SK-N-SH (cell line): ENCODE results near the gene ADCY6. TPM values are rescaled to one million over a fixed set of nuclear protein-coding genes. Genes with fewer than 3 reads are reported as not detected.

Source experiments
- CTCF ChIA-PET: fragments of 300-600, 350-600 bp; formaldehyde crosslinking; extraction: SDS; loops from one replicate; lab custom pipeline; 2021; lab: Yijun Ruan, JAX
- POLR2A ChIA-PET: fragments of 350-600 bp; sonication (Branson Sonifier 250); formaldehyde crosslinking; extraction: SDS; loops from one replicate; lab custom pipeline; 2020; ENCODE audit warnings: antibody characterized with exemption, inconsistent platforms; lab: Yijun Ruan, JAX
- DNase-seq: peaks from one replicate; pipeline ENCODE4 v3.0.0; 2012
- H2AFZ ChIP-seq: fragments of 200-600 bp; sonication (generic); 2 replicates; pipeline ENCODE4 v1.8.1; 2016; ENCODE audit warnings: antibody characterized with exemption, mild to moderate bottlenecking, low read depth
- H3F3A ChIP-seq: fragments of 200-600 bp; sonication (generic); replicated peaks from 2 replicates; pipeline ENCODE3; 2016; ENCODE audit warnings: antibody characterized with exemption, mild to moderate bottlenecking; ENCODE audit not compliant: insufficient read depth
- H3K27ac ChIP-seq, 2 experiments: fragments of 200-500 bp in 1 of 2; fragments of 200-600 bp in 1 of 2; sonication (Bioruptor generic) in 1 of 2; sonication (generic), shearing (Covaris generic) in 1 of 2; 2 replicates each; pipeline versions ENCODE4 v1.5.1 to v1.6.1; 2014 to 2016; ENCODE audit warnings: low read depth in 2 of 2, inconsistent platforms in 1 of 2, low read length in 1 of 2, mild to moderate bottlenecking in 1 of 2, mixed read lengths in 1 of 2
- H3K27me3 ChIP-seq: fragments of 200-600 bp; sonication (generic), shearing (Covaris generic); 2 replicates; pipeline ENCODE4 v1.6.1; 2016; ENCODE audit warnings: mixed run types; ENCODE audit not compliant: insufficient read depth
- H3K36me3 ChIP-seq, 2 experiments: fragments of 200-500 bp in 1 of 2; fragments of 200-600 bp in 1 of 2; sonication (Bioruptor generic) in 1 of 2; sonication (generic) in 1 of 2; replicated peaks in 1 of 2; 2 replicates each; pipeline versions ENCODE3 to v1.5.1; 2014 to 2016; ENCODE audit warnings: low read length in 1 of 2, mild to moderate bottlenecking in 1 of 2; ENCODE audit not compliant: insufficient read depth in 2 of 2, control insufficient read depth in 1 of 2
- H3K4me1 ChIP-seq, 2 experiments: fragments of 200-500 bp in 1 of 2; fragments of 200-600 bp in 1 of 2; sonication (Bioruptor generic) in 1 of 2; sonication (generic), shearing (Covaris generic) in 1 of 2; 2 replicates each; pipeline versions ENCODE4 v1.5.1 to v1.6.1; 2014 to 2016; ENCODE audit warnings: low read depth in 1 of 2, low read length in 1 of 2, mixed run types in 1 of 2; ENCODE audit not compliant: insufficient read depth in 2 of 2, control insufficient read depth in 1 of 2
- H3K4me2 ChIP-seq: fragments of 200-600 bp; sonication (generic), shearing (Covaris generic); 2 replicates; pipeline ENCODE4 v1.6.1; 2017; ENCODE audit warnings: mixed run types
- H3K4me3 ChIP-seq, 2 experiments: fragments of 200-500 bp in 1 of 2; fragments of 200-600 bp in 1 of 2; sonication (Bioruptor generic) in 1 of 2; sonication (generic), shearing (Covaris generic) in 1 of 2; 2 replicates each; pipeline versions ENCODE4 v1.5.1 to v1.8.1; 2014 to 2016; ENCODE audit warnings: low read depth in 2 of 2, inconsistent platforms in 1 of 2, low read length in 1 of 2, mild to moderate bottlenecking in 1 of 2, mixed read lengths in 1 of 2, moderate library complexity in 1 of 2
- H3K79me2 ChIP-seq: fragments of 200-600 bp; sonication (generic); 2 replicates; pipeline ENCODE4 v1.8.1; 2017; ENCODE audit warnings: mild to moderate bottlenecking; ENCODE audit not compliant: insufficient read depth
- H3K9ac ChIP-seq: fragments of 200-600 bp; sonication (generic); 2 replicates; pipeline ENCODE4 v1.6.1; 2017; ENCODE audit warnings: mixed run types
- H3K9me2 ChIP-seq: fragments of 200-600 bp; sonication (generic); 2 replicates; pipeline ENCODE4 v1.6.1; 2017; ENCODE audit warnings: mixed run types
- H3K9me3 ChIP-seq: fragments of 200-600 bp; sonication (generic); 2 replicates; pipeline ENCODE4 v1.6.1; 2017; ENCODE audit warnings: mixed run types, mild to moderate bottlenecking, moderate library complexity
- H4K20me1 ChIP-seq: fragments of 200-600 bp; sonication (generic); 2 replicates; pipeline ENCODE4 v1.6.1; 2017; ENCODE audit warnings: mild to moderate bottlenecking, mixed run types; ENCODE audit not compliant: insufficient read depth
- FOXJ3 ChIP-seq: sonication (generic); formaldehyde crosslinking; IDR thresholded peaks from 2 replicates; pipeline ENCODE4 v1.5.1; 2020; ENCODE audit warnings: mild to moderate bottlenecking, missing genetic modification reagents
- JUND ChIP-seq: IDR thresholded peaks from 2 replicates; pipeline ENCODE4 v1.4.0; 2012
- MAX ChIP-seq: IDR thresholded peaks from 2 replicates; pipeline ENCODE4 v1.4.0; 2012; ENCODE audit warnings: low read depth
- NFIC ChIP-seq: IDR thresholded peaks from 2 replicates; pipeline ENCODE4 v1.4.0; 2012; ENCODE audit warnings: borderline replicate concordance
- NRF1 ChIP-seq: IDR thresholded peaks from 2 replicates; pipeline ENCODE4 v1.6.1; 2012; ENCODE audit warnings: low read depth, mild to moderate bottlenecking, low read length
- RFX5 ChIP-seq: IDR thresholded peaks from 2 replicates; pipeline ENCODE4 v1.6.1; 2012; ENCODE audit warnings: mild to moderate bottlenecking, improper control_type of control experiment, low read length
- SIN3A ChIP-seq: IDR thresholded peaks from 2 replicates; pipeline ENCODE4 v1.6.1; 2012; ENCODE audit warnings: low read depth, mild to moderate bottlenecking, low read length, moderate library complexity, borderline replicate concordance
- USF2 ChIP-seq: fragments of 150-350 bp; IDR thresholded peaks from 2 replicates; pipeline ENCODE4 v1.6.1; 2017; ENCODE audit warnings: antibody characterized with exemption, low read length, low read depth, borderline replicate concordance
- ZBTB33 ChIP-seq: IDR thresholded peaks from 2 replicates; pipeline ENCODE4 v1.4.0; 2012; ENCODE audit warnings: low read depth, borderline replicate concordance
- WGBS: methylation state at CpG from one replicate; pipeline ENCODE4 v1.1.6; 2017; ENCODE audit warnings: low lambda C conversion rate; 5-methylcytosine and 5-hydroxymethylcytosine counted together
- polyA plus RNA-seq, 3 experiments: library from polyadenylated mRNA; depleted of rRNA; stranded (reverse); fragments of >200 nt; gene quantifications; 2 replicates each; pipeline ENCODE4 v1.2.3, GENCODE V29; 2012

The ADCY6 gene
- polyA plus RNA-seq, 1 of the 3 experiments (the other 2 are of a cell fraction): 36.0 TPM

GRCh38 chr12:48789858-48790326, 1.0 kb upstream of the ADCY6 start:
- no peaks in the 10 kb centered on the region for H3K36me3 ChIP-seq
- peaks cover 37% of the 10 kb centered on the region for H3K79me2 ChIP-seq
- TF ChIP-seq RFX5 (no peak), ZBTB33 (no peak), JUND (no peak), FOXJ3 (no peak), NFIC (no peak), SIN3A (no peak), NRF1 (no peak), USF2 (no peak), MAX (no peak)
- TF ChIP-seq, all 33 proteins: peak for 0
- no peaks in the 10 kb centered on the region for H3K9me3 ChIP-seq
- no peaks in the 10 kb centered on the region for H3K9me2 ChIP-seq
- no peaks in the 10 kb centered on the region for H3F3A ChIP-seq
- peak overlapping the region; percentile 50 for H2AFZ ChIP-seq
- 48% methylated on average over 4 of the region's 4 CpGs for WGBS
- ChIA-PET POLR2A (interaction anchor here (1.4 kb wide), 1 partner anchor 10 kb away, joined by 4 read pairs; no protein-coding TSS in a partner anchor), CTCF (interaction anchor here (0.8 to 15.6 kb wide), 6 partner anchors 8 to 63 kb away, joined by 3 to 234 read pairs (median 3); no protein-coding TSS in a partner anchor)
- H3K4me1 ChIP-seq: peaks cover 0 to 19% of the 10 kb centered on the region in 2 experiments; a peak in 1 of 4 replicates
- H3K27me3 ChIP-seq: no peaks in the 10 kb centered on the region
- 0 out of 2 replicates have a peak overlapping the region, but pooled peaks have one; percentile 83 for H3K9ac ChIP-seq
- peak overlapping the region in 1 of 2 experiments; percentile 69; a peak in 2 of 4 replicates for H3K4me3 ChIP-seq
- DNase-seq: no peak
- H4K20me1 ChIP-seq: no peaks in the 10 kb centered on the region
- peak overlapping the region; percentile 95; the same call in 1 of the 2 replicates for H3K4me2 ChIP-seq
- H3K27ac ChIP-seq: no peak overlapping the region; a peak in 1 of 4 replicates

- Histone ChIP-seq H3K4me2 (peak overlapping the region; percentile 91), H3K4me3 (peak overlapping the region; percentile 69 to 82), H3K9ac (peak overlapping the region; percentile 79), H4K20me1 (no peaks in the 10 kb centered on the region), H3K27ac (peak overlapping the region; percentile 29 to 33; a peak in 3 of 4 replicates), H2AFZ (no peak overlapping the region), H3K36me3 (no peaks in the 10 kb centered on the region), H3K79me2 (peaks cover 49% of the 10 kb centered on the region), H3K9me2 (no peaks in the 10 kb centered on the region), H3K27me3 (no peaks in the 10 kb centered on the region), H3K4me1 (peaks cover 0 to 19% of the 10 kb centered on the region in 2 experiments; a peak in 1 of 4 replicates), H3F3A (no peaks in the 10 kb centered on the region), H3K9me3 (no peaks in the 10 kb centered on the region)
- CTCF ChIA-PET: interaction anchor here (1.0 to 15.6 kb wide), 4 partner anchors 23 to 38 kb away, joined by 3 to 234 read pairs (median 12); no protein-coding TSS in a partner anchor
- DNase-seq: peak; percentile 74
- TF ChIP-seq NRF1 (no peak), MAX (0 out of 2 replicates have a peak, but pooled peaks have one; percentile 2), FOXJ3 (0 out of 2 replicates have a peak, but pooled peaks have one; percentile 40)
- POLR2A ChIA-PET: interaction anchor here (0.5 to 1.4 kb wide), 3 partner anchors 8 to 1046 kb away, joined by 3 to 4 read pairs (median 3); partner anchors contain the start of gene DDX23
- 0% methylated on average over 12 of the region's 25 CpGs for WGBS
Observed at GRCh38 chr12:48788524-48788853, 400 bp downstream of the ADCY6 start.
